Measurements from ENCODE around the gene DDX10.

DNA sequence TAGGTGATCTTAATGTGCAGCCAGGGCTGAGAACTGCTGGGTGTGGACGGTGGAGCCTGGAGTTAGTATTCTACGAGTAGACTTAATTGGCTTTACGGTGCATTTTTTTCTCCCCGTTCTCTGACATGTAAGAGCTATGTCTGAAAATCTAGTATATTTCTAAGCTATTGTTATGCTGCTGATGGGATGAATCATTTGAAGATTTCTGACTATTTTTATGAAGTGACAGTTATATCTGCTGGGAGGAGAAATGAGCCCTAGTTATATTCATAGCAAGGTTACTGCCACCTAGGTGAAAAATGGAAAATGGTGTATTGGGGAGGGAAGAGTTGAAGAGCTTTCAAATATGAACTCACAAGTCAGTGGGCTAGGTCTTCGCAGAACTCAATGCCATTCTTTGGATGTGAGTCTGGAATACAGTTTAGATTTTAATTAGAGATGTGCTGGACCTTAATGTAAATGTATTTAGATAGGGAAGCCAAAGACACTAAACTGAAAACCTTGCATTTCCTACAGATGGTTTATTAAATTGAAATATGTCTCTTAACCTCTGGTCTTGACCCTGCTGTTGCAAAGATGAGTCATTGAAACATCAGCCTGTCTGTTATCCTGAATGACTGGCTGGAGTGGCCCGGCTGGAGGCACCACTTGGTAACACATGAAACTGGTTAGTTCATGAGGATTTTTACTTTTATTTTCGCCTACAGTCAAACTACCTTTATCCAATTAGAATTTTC lies 293.7 kb downstream of the DDX10 start:
- no peak for TF ChIP-seq POLR2A (IDR thresholded peaks at IDR 0.05)
- TF ChIP-seq, protein P1, sequence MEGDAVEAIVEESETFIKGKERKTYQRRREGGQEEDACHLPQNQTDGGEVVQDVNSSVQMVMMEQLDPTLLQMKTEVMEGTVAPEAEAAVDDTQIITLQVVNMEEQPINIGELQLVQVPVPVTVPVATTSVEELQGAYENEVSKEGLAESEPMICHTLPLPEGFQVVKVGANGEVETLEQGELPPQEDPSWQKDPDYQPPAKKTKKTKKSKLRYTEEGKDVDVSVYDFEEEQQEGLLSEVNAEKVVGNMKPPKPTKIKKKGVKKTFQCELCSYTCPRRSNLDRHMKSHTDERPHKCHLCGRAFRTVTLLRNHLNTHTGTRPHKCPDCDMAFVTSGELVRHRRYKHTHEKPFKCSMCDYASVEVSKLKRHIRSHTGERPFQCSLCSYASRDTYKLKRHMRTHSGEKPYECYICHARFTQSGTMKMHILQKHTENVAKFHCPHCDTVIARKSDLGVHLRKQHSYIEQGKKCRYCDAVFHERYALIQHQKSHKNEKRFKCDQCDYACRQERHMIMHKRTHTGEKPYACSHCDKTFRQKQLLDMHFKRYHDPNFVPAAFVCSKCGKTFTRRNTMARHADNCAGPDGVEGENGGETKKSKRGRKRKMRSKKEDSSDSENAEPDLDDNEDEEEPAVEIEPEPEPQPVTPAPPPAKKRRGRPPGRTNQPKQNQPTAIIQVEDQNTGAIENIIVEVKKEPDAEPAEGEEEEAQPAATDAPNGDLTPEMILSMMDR (IDR thresholded peaks at IDR 0.05): no peak
